ENCODE data around the gene HOXC4.

DNA sequence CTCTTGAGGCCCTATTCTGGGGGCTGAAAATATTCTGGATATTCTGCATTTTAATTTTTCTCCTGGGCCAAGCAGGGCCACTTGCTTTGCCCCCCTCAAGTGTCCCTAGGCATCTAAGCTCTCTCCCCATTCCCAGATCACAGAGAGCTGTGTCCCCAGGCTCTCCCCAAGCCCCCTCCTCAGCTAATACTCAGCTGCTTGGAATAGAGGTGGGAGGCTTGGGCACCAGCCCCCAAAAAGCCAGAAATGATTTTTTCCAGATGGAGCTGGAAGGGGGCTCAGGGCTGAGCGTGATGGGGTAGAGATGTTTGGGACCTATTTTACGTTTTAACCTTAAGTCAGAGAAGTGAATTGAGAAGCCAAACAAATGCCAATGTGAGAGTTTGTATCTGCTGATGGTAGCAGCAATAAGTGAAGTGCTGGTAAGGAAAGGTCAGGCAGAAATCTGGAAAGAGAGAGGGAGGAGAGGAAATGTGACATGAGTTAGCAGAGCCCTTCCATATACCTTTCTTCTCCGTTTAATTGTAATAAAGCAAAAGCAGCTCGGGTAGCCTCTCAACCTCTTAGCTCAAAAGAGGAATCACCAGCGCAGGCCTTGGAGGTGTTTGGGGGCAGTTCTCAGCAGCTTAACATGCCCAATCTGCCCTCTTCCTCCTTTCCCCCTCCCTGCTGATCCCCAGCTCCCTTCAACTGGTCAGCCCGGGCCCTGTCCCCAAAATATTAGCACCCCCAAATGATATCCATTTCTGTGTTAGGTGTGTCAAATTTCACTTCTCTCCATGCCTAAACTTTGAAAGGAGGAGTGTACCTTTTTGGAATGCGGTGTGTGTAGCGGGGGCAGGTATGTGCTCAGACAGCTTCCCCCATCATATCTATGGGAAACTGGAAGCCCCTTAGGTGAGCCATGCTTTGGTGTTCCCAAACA is 30.4 kb upstream of the HOXC4 start:
- TF ChIP-seq REST (IDR thresholded peaks at IDR 0.05) (no peak), RCOR1 (IDR thresholded peaks at IDR 0.05; ENCODE audit: low read depth, low read length) (no peak), CHD2 (IDR thresholded peaks at IDR 0.05; ENCODE audit: low read length, partially characterized antibody) (no peak), EHMT2 (IDR thresholded peaks at IDR 0.05; ENCODE audit: low read depth) (no peak), CBX8 (IDR thresholded peaks at IDR 0.05) (no peak), ESRRA (IDR thresholded peaks at IDR 0.05; ENCODE audit: borderline replicate concordance, low read length) (no peak), BCL3 (IDR thresholded peaks at IDR 0.05) (no peak), RNF2 (IDR thresholded peaks at IDR 0.05; ENCODE audit: borderline replicate concordance, low read depth) (no peak)
- TF ChIP-seq, protein P1, sequence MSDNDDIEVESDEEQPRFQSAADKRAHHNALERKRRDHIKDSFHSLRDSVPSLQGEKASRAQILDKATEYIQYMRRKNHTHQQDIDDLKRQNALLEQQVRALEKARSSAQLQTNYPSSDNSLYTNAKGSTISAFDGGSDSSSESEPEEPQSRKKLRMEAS (IDR thresholded peaks at IDR 0.05), result no peak
- TF ChIP-seq, protein P2, sequence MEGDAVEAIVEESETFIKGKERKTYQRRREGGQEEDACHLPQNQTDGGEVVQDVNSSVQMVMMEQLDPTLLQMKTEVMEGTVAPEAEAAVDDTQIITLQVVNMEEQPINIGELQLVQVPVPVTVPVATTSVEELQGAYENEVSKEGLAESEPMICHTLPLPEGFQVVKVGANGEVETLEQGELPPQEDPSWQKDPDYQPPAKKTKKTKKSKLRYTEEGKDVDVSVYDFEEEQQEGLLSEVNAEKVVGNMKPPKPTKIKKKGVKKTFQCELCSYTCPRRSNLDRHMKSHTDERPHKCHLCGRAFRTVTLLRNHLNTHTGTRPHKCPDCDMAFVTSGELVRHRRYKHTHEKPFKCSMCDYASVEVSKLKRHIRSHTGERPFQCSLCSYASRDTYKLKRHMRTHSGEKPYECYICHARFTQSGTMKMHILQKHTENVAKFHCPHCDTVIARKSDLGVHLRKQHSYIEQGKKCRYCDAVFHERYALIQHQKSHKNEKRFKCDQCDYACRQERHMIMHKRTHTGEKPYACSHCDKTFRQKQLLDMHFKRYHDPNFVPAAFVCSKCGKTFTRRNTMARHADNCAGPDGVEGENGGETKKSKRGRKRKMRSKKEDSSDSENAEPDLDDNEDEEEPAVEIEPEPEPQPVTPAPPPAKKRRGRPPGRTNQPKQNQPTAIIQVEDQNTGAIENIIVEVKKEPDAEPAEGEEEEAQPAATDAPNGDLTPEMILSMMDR (IDR thresholded peaks at IDR 0.05), result no peak

All from A549 (cell line).